Hepatocyte (in vitro differentiated cells): ENCODE results near the gene MYO18B.

Experiments
- EZH2 ChIP-seq: fragments of 200-600 bp; sonication (generic); IDR thresholded peaks from 2 replicates; pipeline ENCODE4 v1.6.1; 2016; ENCODE audit warnings: antibody characterized with exemption, mild to moderate bottlenecking, borderline replicate concordance
- EZH2phosphoT487 ChIP-seq: fragments of 200-600 bp; sonication (generic); IDR thresholded peaks from one replicate; pipeline ENCODE4 v1.6.1; 2018; ENCODE audit warnings: antibody characterized with exemption, mild to moderate bottlenecking, low read depth, moderate library complexity; ENCODE audit not compliant: unreplicated experiment, severe bottlenecking
- TF ChIP-seq, protein P1 (sequence below): fragments of 200-600 bp; sonication (generic); IDR thresholded peaks from 2 replicates; pipeline ENCODE4 v1.5.1; 2016; ENCODE audit warnings: antibody characterized with exemption, mild to moderate bottlenecking; ENCODE audit not compliant: poor library complexity

DNA sequence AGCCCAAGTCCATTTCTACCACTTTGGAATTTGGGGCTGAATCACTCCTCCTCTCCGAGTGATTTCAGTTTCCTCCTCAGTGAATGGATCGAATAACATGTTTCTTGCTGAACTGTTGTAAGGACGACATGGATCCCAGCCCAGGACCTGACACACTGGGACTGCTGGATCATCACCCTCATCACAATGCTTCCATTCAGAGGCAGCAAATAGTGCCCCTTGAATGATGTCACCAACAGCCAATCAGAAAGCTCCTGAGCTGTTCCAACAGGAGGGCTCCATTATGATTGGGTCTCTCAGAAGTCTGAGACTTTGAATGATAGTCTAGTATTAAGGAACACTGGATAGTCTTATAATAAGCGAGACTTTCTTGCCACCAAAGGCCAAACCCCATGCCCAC, 158.9 kb downstream of the MYO18B start:
- TF ChIP-seq, protein P1, sequence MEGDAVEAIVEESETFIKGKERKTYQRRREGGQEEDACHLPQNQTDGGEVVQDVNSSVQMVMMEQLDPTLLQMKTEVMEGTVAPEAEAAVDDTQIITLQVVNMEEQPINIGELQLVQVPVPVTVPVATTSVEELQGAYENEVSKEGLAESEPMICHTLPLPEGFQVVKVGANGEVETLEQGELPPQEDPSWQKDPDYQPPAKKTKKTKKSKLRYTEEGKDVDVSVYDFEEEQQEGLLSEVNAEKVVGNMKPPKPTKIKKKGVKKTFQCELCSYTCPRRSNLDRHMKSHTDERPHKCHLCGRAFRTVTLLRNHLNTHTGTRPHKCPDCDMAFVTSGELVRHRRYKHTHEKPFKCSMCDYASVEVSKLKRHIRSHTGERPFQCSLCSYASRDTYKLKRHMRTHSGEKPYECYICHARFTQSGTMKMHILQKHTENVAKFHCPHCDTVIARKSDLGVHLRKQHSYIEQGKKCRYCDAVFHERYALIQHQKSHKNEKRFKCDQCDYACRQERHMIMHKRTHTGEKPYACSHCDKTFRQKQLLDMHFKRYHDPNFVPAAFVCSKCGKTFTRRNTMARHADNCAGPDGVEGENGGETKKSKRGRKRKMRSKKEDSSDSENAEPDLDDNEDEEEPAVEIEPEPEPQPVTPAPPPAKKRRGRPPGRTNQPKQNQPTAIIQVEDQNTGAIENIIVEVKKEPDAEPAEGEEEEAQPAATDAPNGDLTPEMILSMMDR, result no peak
- no peak for TF ChIP-seq EZH2
- no peak for TF ChIP-seq EZH2phosphoT487
